Left renal cortex interstitium (tissue), 4 donors: ENCODE results near the gene TBX19. TPM values are rescaled to one million over a fixed set of nuclear protein-coding genes. Genes with fewer than 3 reads are reported as not detected.

Source experiments
- DNase-seq, 4 donors: peaks; one replicate each; pipeline ENCODE4 v3.0.0-alpha.2; 2013; ENCODE audit warnings: low read depth in 4 of 4, low spot score in 2 of 4, missing footprints in 1 of 4
- polyA plus RNA-seq, 4 donors: library from polyadenylated mRNA; unstranded; fragments of 120-200 nt; gene quantifications; one replicate each; pipeline ENCODE4 v1.2.1, GENCODE V29; 2013; ENCODE audit not compliant: insufficient read length in 4 of 4

TBX19 gene
- polyA plus RNA-seq, 4 donors = 2.2 to 4.0 (median 2.9) TPM

GRCh38 chr1:168279253-168279652 is 1.4 kb upstream of the TBX19 start:
- no peak for DNase-seq

GRCh38 chr1:168281603-168282325 is 1.1 kb downstream of the TBX19 start:
- DNase-seq = no peak

- DNase-seq = peak in 1 of 4 donors; percentile 27
These were observed 4.8 kb downstream of the TBX19 start for GRCh38 chr1:168285521-168285790.

- DNase-seq = no peak
These were observed 5.6 kb downstream of the TBX19 start for GRCh38 chr1:168285971-168286927.

- no peak for DNase-seq
These were observed 6.6 kb downstream of the TBX19 start for GRCh38 chr1:168287237-168287664.

DNA sequence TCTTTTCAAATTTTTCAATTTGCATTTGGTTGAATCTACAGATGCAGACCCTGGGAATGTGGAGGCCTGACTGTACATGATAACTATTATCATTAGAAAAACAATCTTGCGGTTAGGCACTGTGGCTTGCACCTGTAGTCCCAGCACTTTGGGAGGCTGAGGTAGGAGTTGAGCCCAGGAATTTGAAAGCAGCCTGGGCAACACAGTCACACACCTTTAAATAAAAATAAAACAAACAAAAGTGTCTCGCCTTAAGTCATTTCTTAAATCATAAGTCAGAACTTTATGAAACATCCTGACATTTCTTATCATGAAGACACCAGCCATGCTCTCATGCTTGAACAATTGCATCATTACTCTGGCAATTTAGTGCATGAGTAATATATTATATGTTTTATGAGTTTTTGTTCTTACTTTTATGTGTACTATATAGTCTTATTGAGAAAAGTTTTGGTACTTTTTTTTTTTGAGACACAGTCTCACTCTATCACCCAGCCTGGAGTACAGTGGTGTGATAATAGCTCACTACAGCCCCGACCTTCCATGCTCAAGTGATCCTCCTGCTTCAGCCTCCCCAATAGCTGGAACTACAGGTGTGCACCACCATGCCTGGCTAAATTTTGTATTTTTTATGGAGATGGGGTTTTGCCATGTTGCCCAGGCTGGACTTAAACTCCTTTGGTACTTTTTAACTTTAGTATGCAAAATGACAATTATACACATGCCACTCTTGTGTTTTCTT is 7.8 kb downstream of the TBX19 start:
- DNase-seq = no peak

- DNase-seq = no peak
These were observed 10.7 kb downstream of the TBX19 start for GRCh38 chr1:168291222-168291837.

DNA sequence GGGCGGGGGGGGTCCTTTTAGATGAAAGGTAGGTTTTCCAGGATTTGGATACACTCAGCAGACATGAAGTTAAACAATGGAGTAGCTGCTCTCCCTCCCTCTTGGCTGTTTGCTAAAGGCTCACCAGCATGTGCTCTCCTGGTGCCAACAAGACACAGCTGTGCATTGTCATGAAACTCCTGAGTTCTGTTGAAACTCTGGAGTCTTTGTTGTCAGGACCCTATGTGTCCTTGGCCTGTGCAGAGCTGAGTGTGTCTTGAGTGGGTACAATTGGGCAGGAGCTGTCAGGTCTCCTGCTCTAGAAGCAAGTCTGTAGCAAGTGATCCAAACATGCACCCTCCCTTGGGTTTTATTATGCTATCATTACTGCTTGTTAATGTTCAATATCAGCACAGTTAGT is 12.7 kb downstream of the TBX19 start:
- DNase-seq = no peak

GRCh38 chr1:168295411-168296114 is 14.9 kb downstream of the TBX19 start:
- no peak for DNase-seq

- no peak for DNase-seq
These were observed 16.5 kb downstream of the TBX19 start for GRCh38 chr1:168297019-168297730.

- no peak for DNase-seq
These were observed 17.8 kb downstream of the TBX19 start for GRCh38 chr1:168298446-168298845.

DNA sequence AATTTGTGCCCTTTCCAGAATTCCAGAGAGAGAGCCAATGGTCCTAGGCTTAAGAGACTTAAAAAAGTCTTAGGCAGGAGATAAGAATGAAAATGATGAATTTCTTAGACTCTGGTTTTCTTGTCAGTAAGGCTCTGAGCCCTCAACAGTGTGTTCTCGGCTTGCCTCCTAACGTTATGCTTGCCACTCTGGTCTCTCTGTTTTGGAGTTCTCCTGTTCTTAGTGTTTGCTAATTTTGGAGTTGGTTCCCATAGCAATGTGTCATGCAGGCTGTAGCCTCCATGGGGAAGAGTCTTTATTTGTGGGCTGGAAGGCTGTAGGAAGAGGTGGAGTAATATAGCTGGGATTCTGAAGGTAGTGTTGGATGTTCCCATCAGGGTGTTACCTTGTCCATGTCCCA is 19.9 kb downstream of the TBX19 start:
- DNase-seq = no peak

DNA sequence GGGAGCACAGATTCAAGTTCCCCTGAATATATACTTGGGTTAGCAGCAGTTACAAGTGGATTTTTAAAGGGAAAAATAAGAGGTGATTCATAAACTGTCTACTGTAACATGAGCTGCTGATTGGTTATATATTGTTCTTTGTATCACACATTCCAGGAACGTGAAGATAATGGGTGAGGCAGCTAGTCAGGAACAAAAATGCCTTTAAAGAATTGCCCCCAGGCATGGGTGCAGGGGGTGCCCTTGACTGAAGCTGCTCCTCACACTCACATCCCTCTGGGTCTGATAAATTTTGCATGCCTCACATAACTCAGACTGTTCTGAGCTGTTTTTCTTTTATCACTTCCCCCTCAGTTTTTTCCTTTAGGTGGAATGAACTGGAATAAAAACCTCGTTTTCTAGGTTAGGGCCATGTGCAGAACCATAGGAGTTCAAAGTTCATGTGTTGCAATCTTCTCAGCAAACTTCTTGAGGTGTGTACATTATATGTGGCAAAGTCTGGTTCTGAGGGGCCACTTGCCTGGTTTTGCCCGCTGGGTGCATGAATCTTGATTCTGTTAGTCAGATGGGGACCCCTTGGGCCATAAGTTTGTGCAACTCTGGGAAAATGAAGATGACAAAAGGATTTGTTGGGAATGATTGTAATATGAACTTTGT is 21.1 kb downstream of the TBX19 start:
- DNase-seq = no peak

- DNase-seq = no peak
These were observed 23.3 kb downstream of the TBX19 start for GRCh38 chr1:168303716-168304540.

GRCh38 chr1:168304865-168305264 is 24.2 kb downstream of the TBX19 start:
- DNase-seq = no peak

- no peak for DNase-seq
These were observed 32.3 kb downstream of the TBX19 start for GRCh38 chr1:168312718-168313604.

GRCh38 chr1:168316142-168316541 is 35.5 kb downstream of the TBX19 start:
- no peak for DNase-seq
